HFF-Myc (cell line): ENCODE measurements around the gene ZNF407.

Experiments used
- DNase-seq: peaks from one replicate; pipeline ENCODE4 v3.0.0-alpha.2; 2011; ENCODE audit warnings: low read depth; ENCODE audit errors: extremely low read depth
- H3K4me3 ChIP-seq: replicated peaks from 2 replicates; pipeline ENCODE4 v1.5.1; 2011; ENCODE audit warnings: low read depth, mild to moderate bottlenecking, control low read depth, low read length
- CTCF ChIP-seq: IDR thresholded peaks from 2 replicates; pipeline ENCODE4 v1.5.1; 2012; ENCODE audit warnings: mild to moderate bottlenecking, low read depth, low read length, control low read depth; ENCODE audit errors: missing control alignments

Gene ZNF407

GRCh38 chr18:74878267-74878666, 280.6 kb downstream of the ZNF407 start:
- TF ChIP-seq CTCF = no peak
- no peak overlapping the region for H3K4me3 ChIP-seq
- no peak for DNase-seq

- H3K4me3 ChIP-seq = no peak overlapping the region
- TF ChIP-seq CTCF = no peak
- DNase-seq = no peak
Measured at GRCh38 chr18:74880706-74881278, 283.1 kb downstream of the ZNF407 start.

GRCh38 chr18:74892066-74892627, 294.5 kb downstream of the ZNF407 start:
- TF ChIP-seq CTCF = no peak
- H3K4me3 ChIP-seq = no peak overlapping the region
- no peak for DNase-seq

GRCh38 chr18:74895686-74896085, 298.0 kb downstream of the ZNF407 start:
- TF ChIP-seq CTCF = no peak
- no peak for DNase-seq
- H3K4me3 ChIP-seq = no peak overlapping the region

GRCh38 chr18:74896390-74896991, 298.8 kb downstream of the ZNF407 start:
- no peak for DNase-seq
- H3K4me3 ChIP-seq = no peak overlapping the region
- peak; percentile 20 for TF ChIP-seq CTCF

GRCh38 chr18:74897971-74898657, 300.4 kb downstream of the ZNF407 start:
- no peak overlapping the region for H3K4me3 ChIP-seq
- peak; percentile 29 for DNase-seq
- TF ChIP-seq CTCF = no peak
